HEK293T (cell line): Measurements from ENCODE around the gene HEPHL1.

ENCODE experiments used
- BHLHE40 ChIP-seq: fragments of 450-650 bp; IDR thresholded peaks from 2 replicates; pipeline ENCODE4 v1.6.1; 2016; ENCODE audit warnings: mild to moderate bottlenecking, moderate library complexity, borderline replicate concordance
- ELF4 ChIP-seq: fragments of 450-650 bp; IDR thresholded peaks from 2 replicates; pipeline ENCODE4 v1.6.1; 2017; ENCODE audit warnings: antibody characterized with exemption
- FOXK2 ChIP-seq: fragments of 450-650 bp; IDR thresholded peaks from 2 replicates; pipeline ENCODE4 v1.6.1; 2016; ENCODE audit warnings: mild to moderate bottlenecking
- FOXM1 ChIP-seq: fragments of 450-650 bp; IDR thresholded peaks from 2 replicates; pipeline ENCODE4 v1.6.1; 2017; ENCODE audit warnings: mild to moderate bottlenecking, borderline replicate concordance
- LEF1 ChIP-seq: fragments of 450-650 bp; IDR thresholded peaks from 2 replicates; pipeline ENCODE4 v1.6.1; 2017; ENCODE audit warnings: mild to moderate bottlenecking, borderline replicate concordance
- SP1 ChIP-seq: fragments of 450-650 bp; IDR thresholded peaks from 2 replicates; pipeline ENCODE4 v1.6.1; 2017
- SUZ12 ChIP-seq: fragments of 450-650 bp; IDR thresholded peaks from 2 replicates; pipeline ENCODE4 v1.6.1; 2016; ENCODE audit warnings: mild to moderate bottlenecking

DNA sequence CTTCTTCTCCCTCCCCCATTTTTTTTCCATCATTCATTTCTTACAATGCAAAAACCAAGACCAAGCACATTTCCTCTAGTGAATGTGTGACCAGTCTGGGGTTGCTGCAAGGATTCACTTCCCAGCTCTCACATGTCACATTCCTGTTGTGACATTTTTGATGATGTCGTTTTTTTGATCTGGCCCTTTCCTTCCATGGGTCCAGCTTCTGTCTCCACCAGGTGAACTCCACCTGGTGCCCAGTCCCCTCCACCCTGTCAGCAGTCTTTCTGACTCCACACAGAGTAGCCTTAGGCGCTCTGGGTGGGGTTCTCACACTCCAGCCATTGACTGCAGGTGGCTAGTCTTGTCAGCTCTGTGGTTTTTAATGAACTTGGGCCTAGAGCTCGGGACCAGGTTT, 123.1 kb downstream of the HEPHL1 start:
- no peak for TF ChIP-seq FOXK2
- no peak for TF ChIP-seq ELF4
- no peak for TF ChIP-seq SP1
- TF ChIP-seq BHLHE40: no peak
- TF ChIP-seq FOXM1: no peak
- TF ChIP-seq SUZ12: no peak
- no peak for TF ChIP-seq LEF1
